ENCODE data around the gene ANKRD11. TPM values are rescaled to one million over a fixed set of nuclear protein-coding genes. Genes with fewer than 3 reads are reported as not detected.
"Not testable (repeated sequence)": the region's sequence is repeated elsewhere in the genome, so short reads cannot be mapped to it uniquely, and the experiment has no call there.

Gene ANKRD11
- total and polyA plus RNA-seq, 8 donors: 43.9 to 74.0 (median 46.2) TPM

GRCh38 chr16:89385712-89386111, 104.6 kb downstream of the ANKRD11 start:
- FAIRE-seq (no peak), ATAC-seq (no peak), DNase-seq (no peak)
- TF ChIP-seq CTCF (IDR thresholded peaks at IDR 0.05): no peak
- no peak overlapping the region for H3K4me3 ChIP-seq
- H3K27me3 ChIP-seq: no peaks in the 10 kb centered on the region
- WGBS, 2 donors: 93 to 96% methylated on average over 21 of the region's 21 CpGs
- intact Hi-C loops (cut with DNase I): no loop called here
- no peaks in the 10 kb centered on the region for H3K9me3 ChIP-seq
- H3K4me1 ChIP-seq: peaks cover 4 to 16% (median 13%) of the 10 kb centered on the region in 3 donors
- no peaks in the 10 kb centered on the region for H3K36me3 ChIP-seq
- no peak overlapping the region for H3K27ac ChIP-seq

- TF ChIP-seq CTCF (IDR thresholded peaks at IDR 0.05): no peak
- no peak for ATAC-seq
- Histone ChIP-seq H3K27me3 (no peaks in the 10 kb centered on the region), H3K9me3 (no peaks in the 10 kb centered on the region), H3K27ac (no peak overlapping the region), H3K4me3 (no peak overlapping the region), H3K4me1 (peaks cover 4 to 16% (median 13%) of the 10 kb centered on the region in 3 donors), H3K36me3 (no peaks in the 10 kb centered on the region)
- DNase-seq: peak in 1 of 6 donors; percentile 9
- intact Hi-C loops (cut with DNase I): no loop called here
- FAIRE-seq: no peak
- 92 to 98% methylated on average over 12 of the region's 12 CpGs for WGBS, 2 donors
These were observed 106.1 kb downstream of the ANKRD11 start for GRCh38 chr16:89384282-89384681.

- ATAC-seq (peak; percentile 92 to 97 (median 94)), FAIRE-seq (no peak), DNase-seq (peak in 5 of 6 donors; percentile 65 to 82 (median 66))
- Histone ChIP-seq H3K36me3 (no peaks in the 10 kb centered on the region), H3K27ac (peak overlapping the region in 1 of 4 donors; percentile 23), H3K4me1 (peaks cover 4 to 17% (median 13%) of the 10 kb centered on the region in 3 donors), H3K9me3 (no peaks in the 10 kb centered on the region), H3K4me3 (no peak overlapping the region), H3K27me3 (no peaks in the 10 kb centered on the region)
- 35 to 38% methylated on average over 29 of the region's 29 CpGs for WGBS, 2 donors
- intact Hi-C loops (cut with DNase I): no loop called here
- no peak for TF ChIP-seq CTCF (IDR thresholded peaks at IDR 0.05)
These were observed 107.0 kb downstream of the ANKRD11 start for GRCh38 chr16:89383095-89384003.

GRCh38 chr16:89382555-89382954, 107.8 kb downstream of the ANKRD11 start:
- H3K9me3 ChIP-seq; intact Hi-C loops (cut with DNase I); H3K36me3 ChIP-seq; FAIRE-seq; ATAC-seq; DNase-seq; H3K4me3 ChIP-seq; H3K27me3 ChIP-seq: not testable (repeated sequence)
- H3K27ac ChIP-seq: peak overlapping the region in 1 of 4 donors; percentile 23
- H3K4me1 ChIP-seq: peaks cover 4 to 24% (median 14%) of the 10 kb centered on the region in 3 donors
- WGBS, 2 donors: 60 to 62% methylated on average over 5 of the region's 5 CpGs

- Histone ChIP-seq H3K36me3 (no peaks in the 10 kb centered on the region), H3K9me3 (no peaks in the 10 kb centered on the region), H3K4me3 (no peak overlapping the region), H3K27me3 (no peaks in the 10 kb centered on the region), H3K27ac (no peak overlapping the region), H3K4me1 (peaks cover 4 to 27% (median 22%) of the 10 kb centered on the region in 3 donors)
- FAIRE-seq: no peak
- no peak for TF ChIP-seq CTCF (IDR thresholded peaks at IDR 0.05)
- intact Hi-C loops (cut with DNase I): no loop called here
- DNase-seq: peak in 1 of 6 donors; percentile 12
- ATAC-seq: no peak
- WGBS, 2 donors: 67 to 75% methylated on average over 14 of the region's 14 CpGs
These were observed 108.6 kb downstream of the ANKRD11 start for GRCh38 chr16:89381788-89382187.

Measured in pancreas (tissue), 10 donors.